Upper lobe of right lung (tissue), 1 donor: ENCODE data around the gene USP37. TPM values are rescaled to one million over a fixed set of nuclear protein-coding genes. Genes with fewer than 3 reads are reported as not detected.

ENCODE experiments used
- ATAC-seq: fragments of 200-7000 bp; cut with Tn5 transposase; one replicate; pipeline ENCODE4 v1.9.1; 2020; ENCODE audit warnings: mild to moderate bottlenecking, moderate library complexity
- DNase-seq: peaks from one replicate; pipeline ENCODE4 v3.0.0-alpha.2; 2020
- H3K27ac ChIP-seq: fragments of 200-600 bp; one replicate; pipeline ENCODE4 v1.8.0; 2022
- H3K27me3 ChIP-seq: fragments of 200-600 bp; one replicate; pipeline ENCODE4 v1.8.0; 2022; ENCODE audit warnings: mild to moderate bottlenecking
- H3K36me3 ChIP-seq: fragments of 200-600 bp; one replicate; pipeline ENCODE4 v1.8.0; 2022
- H3K4me1 ChIP-seq: fragments of 200-600 bp; one replicate; pipeline ENCODE4 v1.8.0; 2022
- H3K4me3 ChIP-seq: fragments of 200-600 bp; one replicate; pipeline ENCODE4 v1.8.0; 2022; ENCODE audit warnings: mild to moderate bottlenecking
- H3K9me3 ChIP-seq: fragments of 200-600 bp; one replicate; pipeline ENCODE4 v1.8.0; 2022
- CTCF ChIP-seq: fragments of 200-600 bp; IDR thresholded peaks from one replicate; pipeline ENCODE4 v1.8.0; 2022; ENCODE audit warnings: antibody characterized with exemption
- intact Hi-C: fragments of 100-400 bp; cut with DNase I; formaldehyde crosslinking; loops from one replicate; pipeline ENCODE4 v1.11.0; 2022
- total RNA-seq: library from RNA; stranded (reverse); fragmentation: NEBNext Ultra II Directional; extraction: Animal tissue kit (Norgen Biotek cat#: 25700); gene quantifications from one replicate; pipeline ENCODE4 v1.2.1, GENCODE V29; 2021
- donor health status: DM: no; HTN: yes; CAD: no; lungs with severe emphysema.

USP37 gene
- total RNA-seq, 1 donor from 2014 or later, result 13.8 TPM

GRCh38 chr2:218576854-218577253, 8.7 kb upstream of the USP37 start:
- H3K36me3 ChIP-seq, result peaks cover 48% of the 10 kb centered on the region
- H3K27me3 ChIP-seq, result no peaks in the 10 kb centered on the region
- no peak for TF ChIP-seq CTCF
- no peak for DNase-seq
- ATAC-seq, result no peak
- H3K4me1 ChIP-seq, result no peaks in the 10 kb centered on the region
- no peak overlapping the region for H3K27ac ChIP-seq
- H3K4me3 ChIP-seq, result no peak overlapping the region
- no peaks in the 10 kb centered on the region for H3K9me3 ChIP-seq
- intact Hi-C loops, result no loop called here

- no peak for DNase-seq
- no peak for ATAC-seq
- Histone ChIP-seq H3K9me3 (no peaks in the 10 kb centered on the region), H3K36me3 (peaks cover 28% of the 10 kb centered on the region), H3K27me3 (no peaks in the 10 kb centered on the region), H3K27ac (no peak overlapping the region), H3K4me3 (no peak overlapping the region), H3K4me1 (peaks cover 29% of the 10 kb centered on the region)
- intact Hi-C loops, result no loop called here
- TF ChIP-seq CTCF, result no peak
These were observed 2.7 kb upstream of the USP37 start for GRCh38 chr2:218570850-218571249.

GRCh38 chr2:218569661-218570500, 1.7 kb upstream of the USP37 start:
- TF ChIP-seq CTCF, result no peak
- intact Hi-C loops, result no loop called here
- no peak for DNase-seq

GRCh38 chr2:218569038-218569431, 884 bp upstream of the USP37 start:
- no peak for TF ChIP-seq CTCF
- intact Hi-C loops, result no loop called here
- Histone ChIP-seq H3K36me3 (peaks cover 19% of the 10 kb centered on the region), H3K27me3 (no peaks in the 10 kb centered on the region), H3K9me3 (no peaks in the 10 kb centered on the region), H3K4me1 (peaks cover 29% of the 10 kb centered on the region), H3K27ac (peak overlapping the region; percentile 90), H3K4me3 (peak overlapping the region; percentile 95)
- ATAC-seq (peak; percentile 8), DNase-seq (peak; percentile 76)

More at GRCh38 chr2:218569661-218570500, 1.7 kb upstream of the USP37 start:
- peaks cover 29% of the 10 kb centered on the region for H3K4me1 ChIP-seq
- H3K36me3 ChIP-seq, result peaks cover 22% of the 10 kb centered on the region
- no peaks in the 10 kb centered on the region for H3K27me3 ChIP-seq
- H3K27ac ChIP-seq, result peak overlapping the region; percentile 90
- peak overlapping the region; percentile 95 for H3K4me3 ChIP-seq
- no peak for ATAC-seq
- no peaks in the 10 kb centered on the region for H3K9me3 ChIP-seq

GRCh38 chr2:218567797-218568189, 358 bp downstream of the USP37 start:
- intact Hi-C loops, result no loop called here
- TF ChIP-seq CTCF, result no peak
- DNase-seq (no peak), ATAC-seq (peak; percentile 67)
- peaks cover 9% of the 10 kb centered on the region for H3K36me3 ChIP-seq
- H3K27ac ChIP-seq, result peak overlapping the region; percentile 87
- H3K4me3 ChIP-seq, result peak overlapping the region; percentile 95
- H3K4me1 ChIP-seq, result peaks cover 29% of the 10 kb centered on the region
- no peaks in the 10 kb centered on the region for H3K9me3 ChIP-seq
- H3K27me3 ChIP-seq, result no peaks in the 10 kb centered on the region
